ENCODE results near the gene MYCN. TPM values are rescaled to one million over a fixed set of nuclear protein-coding genes. Genes with fewer than 3 reads are reported as not detected.

Gene MYCN
- total and polyA plus RNA-seq, 2 of the 8 experiments (the other 6 are each of a cell fraction or from before 2014, with no cell fraction given): 87.8 to 137 TPM

- TF ChIP-seq CHD7 (IDR thresholded peaks at IDR 0.05; ENCODE audit: insufficient replicate concordance, low read length) (no peak), POLR2AphosphoS5 (IDR thresholded peaks at IDR 0.05; ENCODE audit: low read depth, low read length) (no peak), JUND (IDR thresholded peaks at IDR 0.05; ENCODE audit: low read length) (no peak), RNF2 (IDR thresholded peaks at IDR 0.05; ENCODE audit: borderline replicate concordance, low read depth, low read length, missing control alignments, poor library complexity, severe bottlenecking) (no peak), ATF3 (IDR thresholded peaks at IDR 0.05; ENCODE audit: insufficient read depth, low read depth, low read length) (no peak), SIRT6 (IDR thresholded peaks at IDR 0.05; ENCODE audit: low read length) (no peak), SUZ12 (IDR thresholded peaks at IDR 0.05; ENCODE audit: low read length) (no peak), ZNF274 (IDR thresholded peaks at IDR 0.05; ENCODE audit: borderline replicate concordance, extremely low read depth, low read length) (no peak), EGR1 (IDR thresholded peaks at IDR 0.05; ENCODE audit: borderline replicate concordance, low read depth, low read length) (no peak)
These were observed 23.8 kb downstream of the MYCN start (continued) for GRCh38 chr2:15963977-15964670.
